Right atrium auricular region (tissue), 2 donors: ENCODE results near the gene ARHGAP20. TPM values are rescaled to one million over a fixed set of nuclear protein-coding genes. Genes with fewer than 3 reads are reported as not detected.

ENCODE experiments used
- DNase-seq: peaks from one replicate; pipeline ENCODE4 v3.0.0-alpha.2; 2019; ENCODE audit warnings: low spot score
- H3K27ac ChIP-seq, 2 donors: fragments of 200-600 bp; sonication (generic); 1 replicate in 1 of 2; 2 replicates in 1 of 2; pipeline ENCODE4 v1.5.1; 2016 to 2019
- H3K27me3 ChIP-seq, 2 donors: fragments of 200-600 bp; sonication (generic); one replicate each; pipeline versions ENCODE4 v1.5.1 to v1.6.0; 2017 to 2019
- H3K36me3 ChIP-seq: fragments of 200-600 bp; sonication (generic); one replicate; pipeline ENCODE4 v1.5.1; 2016
- H3K4me1 ChIP-seq, 2 donors: fragments of 200-600 bp; sonication (generic); one replicate each; pipeline versions ENCODE4 v1.5.1 to v1.6.0; 2017 to 2019
- H3K4me3 ChIP-seq, 2 donors: fragments of 200-600 bp; sonication (generic); 1 replicate in 1 of 2; 2 replicates in 1 of 2; pipeline ENCODE4 v1.5.1; 2017 to 2019; ENCODE audit warnings: mild to moderate bottlenecking in 1 of 2, moderate library complexity in 1 of 2
- H3K9me3 ChIP-seq, 2 donors: fragments of 200-600 bp; sonication (generic); one replicate each; pipeline ENCODE4 v1.5.1; 2019
- total RNA-seq, 2 donors: library from RNA; depleted of rRNA; stranded (reverse); fragments of >200 nt; gene quantifications; one replicate each; pipeline ENCODE4 v1.1.0, GENCODE V29; 2016
- TF ChIP-seq, protein P1 (sequence below), 2 donors: fragments of 200-600 bp; sonication (generic); IDR thresholded peaks; one replicate each; pipeline ENCODE4 v1.5.1; 2019; ENCODE audit warnings: antibody characterized with exemption in 2 of 2

Gene ARHGAP20
- total RNA-seq, 2 donors from 2014 or later, result 0.30 to 0.86 TPM

DNA sequence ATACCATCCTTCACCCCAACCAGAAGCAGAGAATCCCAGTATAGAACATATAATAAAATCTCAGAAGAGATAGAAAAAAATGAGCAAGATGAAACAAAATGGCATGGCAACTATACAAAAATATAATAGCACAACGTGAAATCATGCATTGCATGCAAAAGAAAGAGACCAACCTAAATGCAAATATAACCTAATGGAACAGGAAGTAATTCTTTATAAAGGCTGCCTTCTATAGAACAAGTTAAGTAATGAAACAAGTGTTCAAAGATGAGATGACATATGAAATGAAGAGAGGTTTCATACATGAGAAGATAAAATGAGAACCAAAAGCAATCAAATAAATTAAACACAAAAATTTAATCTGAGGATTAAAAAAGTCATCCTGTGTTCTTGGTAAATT, 18.5 kb upstream of the ARHGAP20 start:
- H3K27me3 ChIP-seq, result peaks cover 0 to 3% of the 10 kb centered on the region in 2 donors

DNA sequence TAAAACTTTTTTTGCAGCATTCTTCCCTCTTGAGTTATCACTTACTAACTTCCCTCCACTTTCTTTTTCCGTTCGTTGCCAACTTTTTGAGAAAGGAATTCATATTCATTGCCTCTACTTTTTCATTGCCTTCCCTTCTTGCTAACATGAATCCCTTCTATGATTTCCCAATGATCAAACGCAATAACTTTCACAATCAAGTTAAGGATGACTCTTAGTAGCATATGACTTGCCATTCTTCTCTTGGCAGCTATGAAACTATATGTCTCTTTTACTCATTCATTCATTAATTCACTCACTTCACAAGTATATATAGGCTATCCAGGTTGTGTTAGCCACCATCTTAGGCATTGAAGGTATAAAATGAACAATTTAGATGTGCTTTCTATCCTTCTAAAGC, 16.6 kb upstream of the ARHGAP20 start:
- peaks cover 0 to 2% of the 10 kb centered on the region in 2 donors for H3K27me3 ChIP-seq
- no peak for DNase-seq
- TF ChIP-seq, protein P1, sequence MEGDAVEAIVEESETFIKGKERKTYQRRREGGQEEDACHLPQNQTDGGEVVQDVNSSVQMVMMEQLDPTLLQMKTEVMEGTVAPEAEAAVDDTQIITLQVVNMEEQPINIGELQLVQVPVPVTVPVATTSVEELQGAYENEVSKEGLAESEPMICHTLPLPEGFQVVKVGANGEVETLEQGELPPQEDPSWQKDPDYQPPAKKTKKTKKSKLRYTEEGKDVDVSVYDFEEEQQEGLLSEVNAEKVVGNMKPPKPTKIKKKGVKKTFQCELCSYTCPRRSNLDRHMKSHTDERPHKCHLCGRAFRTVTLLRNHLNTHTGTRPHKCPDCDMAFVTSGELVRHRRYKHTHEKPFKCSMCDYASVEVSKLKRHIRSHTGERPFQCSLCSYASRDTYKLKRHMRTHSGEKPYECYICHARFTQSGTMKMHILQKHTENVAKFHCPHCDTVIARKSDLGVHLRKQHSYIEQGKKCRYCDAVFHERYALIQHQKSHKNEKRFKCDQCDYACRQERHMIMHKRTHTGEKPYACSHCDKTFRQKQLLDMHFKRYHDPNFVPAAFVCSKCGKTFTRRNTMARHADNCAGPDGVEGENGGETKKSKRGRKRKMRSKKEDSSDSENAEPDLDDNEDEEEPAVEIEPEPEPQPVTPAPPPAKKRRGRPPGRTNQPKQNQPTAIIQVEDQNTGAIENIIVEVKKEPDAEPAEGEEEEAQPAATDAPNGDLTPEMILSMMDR (IDR thresholded peaks at IDR 0.05), result no peak
- no peaks in the 10 kb centered on the region for H3K36me3 ChIP-seq
- no peak overlapping the region for H3K27ac ChIP-seq
- no peaks in the 10 kb centered on the region for H3K9me3 ChIP-seq
- H3K4me3 ChIP-seq, result no peak overlapping the region
- H3K4me1 ChIP-seq, result no peaks in the 10 kb centered on the region

More for the DNA sequence above, 18.5 kb upstream of the ARHGAP20 start:
- no peaks in the 10 kb centered on the region for H3K4me1 ChIP-seq
- H3K4me3 ChIP-seq, result no peak overlapping the region
- no peaks in the 10 kb centered on the region for H3K9me3 ChIP-seq
- no peak for DNase-seq
- TF ChIP-seq, protein P1 (IDR thresholded peaks at IDR 0.05), result no peak
- H3K36me3 ChIP-seq, result no peaks in the 10 kb centered on the region
- no peak overlapping the region for H3K27ac ChIP-seq

DNA sequence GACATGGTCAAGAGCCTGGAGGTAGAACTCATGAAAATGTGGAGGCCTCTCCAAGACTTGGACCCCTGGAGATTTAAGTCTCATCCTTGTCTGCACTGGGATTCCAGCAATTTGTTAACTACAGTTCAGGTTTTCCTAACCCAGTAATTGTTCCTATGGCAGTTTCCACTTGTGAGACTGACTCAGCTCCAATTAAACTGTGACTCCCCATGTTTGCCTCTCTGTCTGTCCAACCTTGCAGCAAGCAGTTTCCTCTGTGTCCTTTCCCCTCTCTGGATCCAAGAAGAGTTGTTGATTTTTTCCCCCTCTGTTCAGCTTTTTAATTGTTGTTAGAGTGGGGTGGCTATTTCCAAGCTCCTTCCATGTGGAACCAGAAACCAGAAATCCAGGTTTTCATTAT, 16.2 kb upstream of the ARHGAP20 start:
- Histone ChIP-seq H3K27me3 (no peaks in the 10 kb centered on the region), H3K4me1 (no peaks in the 10 kb centered on the region), H3K9me3 (no peaks in the 10 kb centered on the region), H3K36me3 (no peaks in the 10 kb centered on the region), H3K4me3 (no peak overlapping the region), H3K27ac (no peak overlapping the region)
- no peak for DNase-seq
- TF ChIP-seq, protein P1 (IDR thresholded peaks at IDR 0.05), result no peak

DNA sequence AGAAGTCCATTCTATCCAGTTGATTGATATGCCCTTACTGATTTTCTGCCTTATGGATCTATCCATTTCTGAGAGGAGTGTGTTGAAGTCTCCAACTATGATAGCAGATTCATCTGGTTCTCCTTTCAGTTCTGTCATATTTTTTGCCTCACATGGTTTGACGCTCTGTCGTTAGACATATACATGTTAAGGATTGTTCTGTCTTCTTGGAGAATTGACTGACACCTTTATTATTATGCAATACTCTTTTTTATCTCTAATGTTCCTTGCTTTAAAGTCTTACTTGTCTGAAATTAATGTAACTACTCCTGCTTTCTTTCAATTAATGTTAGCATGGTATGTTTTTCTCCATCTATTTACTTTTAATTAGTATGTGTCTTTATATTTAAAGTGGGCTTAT, 12.1 kb upstream of the ARHGAP20 start:
- Histone ChIP-seq H3K36me3 (no peaks in the 10 kb centered on the region), H3K4me1 (no peaks in the 10 kb centered on the region), H3K27me3 (no peaks in the 10 kb centered on the region), H3K9me3 (no peaks in the 10 kb centered on the region), H3K4me3 (no peak overlapping the region), H3K27ac (no peak overlapping the region)
- TF ChIP-seq, protein P1 (IDR thresholded peaks at IDR 0.05), result no peak
- DNase-seq, result no peak

DNA sequence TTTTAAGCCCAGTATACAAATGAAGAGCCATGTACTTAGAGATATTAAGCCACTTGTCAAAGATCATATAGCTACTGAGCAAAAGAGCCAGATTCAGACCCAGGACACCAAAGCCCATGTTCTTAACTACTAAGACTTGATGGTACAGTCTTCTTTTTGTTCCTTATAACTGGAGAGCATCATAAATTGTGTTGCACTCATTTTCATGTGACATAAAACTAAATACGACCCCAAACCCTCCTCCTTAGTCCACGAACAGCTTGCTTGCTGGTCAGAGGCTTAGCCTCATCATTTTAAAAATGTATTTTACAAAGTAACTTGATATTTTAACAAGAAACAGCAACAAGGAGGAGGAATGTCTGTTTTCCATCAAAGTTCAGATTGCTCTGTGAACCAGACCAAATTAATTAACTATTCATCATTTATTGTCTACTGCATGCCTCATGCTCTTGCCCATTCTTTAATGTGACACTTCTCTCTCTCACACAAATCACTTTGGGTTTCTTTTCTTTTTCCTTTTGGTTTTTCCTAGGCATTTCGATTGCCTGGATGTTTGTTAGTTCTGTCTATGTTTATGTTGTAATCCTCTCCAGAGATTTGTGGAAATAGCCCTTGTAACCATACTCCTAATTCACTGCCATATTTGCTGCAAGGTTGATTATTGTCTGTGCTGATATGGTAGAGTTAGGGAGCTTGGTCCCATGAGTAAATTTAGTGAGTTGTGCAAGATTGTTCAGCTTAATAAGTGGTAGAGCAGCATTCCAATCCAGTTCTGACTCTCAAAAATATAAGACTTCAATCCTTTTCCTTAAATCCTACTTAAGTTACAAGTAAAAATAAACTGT, 8.4 kb upstream of the ARHGAP20 start:
- Histone ChIP-seq H3K36me3 (no peaks in the 10 kb centered on the region), H3K4me1 (no peaks in the 10 kb centered on the region), H3K27me3 (no peaks in the 10 kb centered on the region), H3K27ac (no peak overlapping the region), H3K4me3 (no peak overlapping the region), H3K9me3 (no peaks in the 10 kb centered on the region)
- DNase-seq, result no peak
- TF ChIP-seq, protein P1 (IDR thresholded peaks at IDR 0.05), result no peak
